IMR-90 (cell line): Measurements from ENCODE around the gene GOLIM4. TPM values are rescaled to one million over a fixed set of nuclear protein-coding genes. Genes with fewer than 3 reads are reported as not detected.

Source experiments
- ATAC-seq: fragments of 200-7000 bp; cut with Tn5 transposase; 2 replicates; pipeline ENCODE4 v1.9.1; 2020; ENCODE audit warnings: low read depth, mild to moderate bottlenecking, moderate library complexity
- Bru-seq: library from RNA; stranded (reverse); fragments of 400-500 nt; gene quantifications from one replicate; lab custom pipeline; 2021; lab: Mats Ljungman, UMichigan
- BruChase-seq, 2 experiments: library from RNA; stranded (reverse); fragments of 400-500 nt; gene quantifications; one replicate each; lab custom pipeline; 2021; lab: Mats Ljungman, UMichigan
- BruUV-seq: library from RNA; stranded (reverse); fragments of 400-500 nt; replicated peaks from 2 replicates; lab custom pipeline; 2021; lab: Mats Ljungman, UMichigan
- CTCF ChIA-PET: fragments of 300-600 bp; formaldehyde crosslinking; extraction: SDS; loops from one replicate; lab custom pipeline; 2021; ENCODE audit warnings: antibody characterized with exemption; lab: Yijun Ruan, JAX
- POLR2A ChIA-PET: fragments of 300-600 bp; sonication (Branson Sonifier 250); formaldehyde crosslinking; loops from one replicate; lab custom pipeline; 2022; ENCODE audit warnings: antibody characterized with exemption; ENCODE audit not compliant: unreplicated experiment; lab: Charles Lee
- DNase-seq: peaks from one replicate; pipeline ENCODE4 v3.0.0; 2013
- H2AFZ ChIP-seq: replicated peaks from 2 replicates; pipeline ENCODE3; 2013; ENCODE audit warnings: low read length, mild to moderate bottlenecking; ENCODE audit not compliant: poor library complexity
- H2AK5ac ChIP-seq: 2 replicates; pipeline ENCODE4 v1.6.1; 2013; ENCODE audit warnings: low read depth, low read length, inconsistent platforms
- H2AK9ac ChIP-seq: replicated peaks from 2 replicates; pipeline ENCODE3; 2013; ENCODE audit warnings: mild to moderate bottlenecking, low read depth, low read length, moderate library complexity; ENCODE audit not compliant: poor library complexity
- H2BK120ac ChIP-seq: 2 replicates; pipeline ENCODE4 v1.6.1; 2013; ENCODE audit warnings: low read depth, low read length, inconsistent platforms
- H2BK15ac ChIP-seq: 3 replicates; pipeline ENCODE4 v1.6.1; 2013; ENCODE audit warnings: low read depth, low read length, inconsistent platforms
- H2BK20ac ChIP-seq: 2 replicates; pipeline ENCODE4 v1.6.1; 2013; ENCODE audit warnings: low read depth, mild to moderate bottlenecking, inconsistent platforms, low read length, moderate library complexity
- H2BK5ac ChIP-seq: 2 replicates; pipeline ENCODE4 v1.6.1; 2013; ENCODE audit warnings: mild to moderate bottlenecking, low read depth, low read length, inconsistent platforms; ENCODE audit not compliant: poor library complexity, severe bottlenecking
- H3K14ac ChIP-seq: replicated peaks from 2 replicates; pipeline ENCODE4 v1.6.1; 2013; ENCODE audit warnings: low read depth, low read length, inconsistent platforms
- H3K18ac ChIP-seq: 2 replicates; pipeline ENCODE4 v1.6.1; 2013; ENCODE audit warnings: low read depth, low read length, control low read depth
- H3K23ac ChIP-seq: 2 replicates; pipeline ENCODE4 v1.6.1; 2013; ENCODE audit warnings: low read depth, low read length, inconsistent platforms
- H3K27ac ChIP-seq: 2 replicates; pipeline ENCODE4 v1.5.1; 2013; ENCODE audit warnings: mild to moderate bottlenecking, control low read depth, low read length; ENCODE audit not compliant: insufficient read depth
- H3K27me3 ChIP-seq: 2 replicates; pipeline ENCODE4 v1.6.1; 2013; ENCODE audit warnings: low read length; ENCODE audit not compliant: control insufficient read depth, insufficient read depth
- H3K36me3 ChIP-seq: 2 replicates; pipeline ENCODE4 v1.6.1; 2013; ENCODE audit warnings: low read length, mixed read lengths; ENCODE audit not compliant: control insufficient read depth, insufficient read depth
- H3K4ac ChIP-seq: 2 replicates; pipeline ENCODE4 v1.6.1; 2013; ENCODE audit warnings: low read depth, low read length, inconsistent platforms
- H3K4me1 ChIP-seq: 2 replicates; pipeline ENCODE4 v1.6.1; 2013; ENCODE audit warnings: low read length, mixed read lengths; ENCODE audit not compliant: control insufficient read depth, insufficient read depth
- H3K4me2 ChIP-seq: 2 replicates; pipeline ENCODE4 v1.6.1; 2013; ENCODE audit warnings: low read depth, mild to moderate bottlenecking, control low read depth, low read length, moderate library complexity
- H3K4me3 ChIP-seq: 2 replicates; pipeline ENCODE4 v1.5.1; 2013; ENCODE audit warnings: low read depth, mild to moderate bottlenecking, control low read depth, low read length, moderate library complexity; ENCODE audit not compliant: insufficient read depth
- H3K56ac ChIP-seq: 2 replicates; pipeline ENCODE4 v1.6.1; 2013; ENCODE audit warnings: low read length, inconsistent platforms; ENCODE audit not compliant: insufficient read depth; ENCODE audit errors: extremely low read depth
- H3K79me1 ChIP-seq, 2 experiments: 2 replicates each; pipeline ENCODE4 v1.6.1; 2013; ENCODE audit warnings: low read length in 2 of 2, inconsistent platforms in 1 of 2, low read depth in 1 of 2
- H3K9ac ChIP-seq: 2 replicates; pipeline ENCODE4 v1.6.1; 2013; ENCODE audit warnings: low read depth, low read length, control low read depth
- H3K9me1 ChIP-seq: 2 replicates; pipeline ENCODE4 v1.6.1; 2013; ENCODE audit warnings: low read length, inconsistent platforms; ENCODE audit not compliant: insufficient read depth
- H3K9me3 ChIP-seq: 2 replicates; pipeline ENCODE4 v1.6.1; 2013; ENCODE audit warnings: low read length; ENCODE audit not compliant: control insufficient read depth, insufficient read depth
- H4K20me1 ChIP-seq: 2 replicates; pipeline ENCODE4 v1.6.1; 2013; ENCODE audit warnings: low read length, inconsistent platforms; ENCODE audit not compliant: insufficient read depth
- H4K5ac ChIP-seq: 2 replicates; pipeline ENCODE4 v1.6.1; 2013; ENCODE audit warnings: mild to moderate bottlenecking, low read depth, low read length, control low read depth
- H4K8ac ChIP-seq, 2 experiments: 2 replicates each; pipeline ENCODE4 v1.6.1; 2013; ENCODE audit warnings: low read depth in 2 of 2, low read length in 2 of 2, control low read depth in 1 of 2, inconsistent platforms in 1 of 2
- H4K91ac ChIP-seq: 2 replicates; pipeline ENCODE4 v1.6.1; 2013; ENCODE audit warnings: low read depth, low read length, inconsistent platforms; ENCODE audit not compliant: insufficient read depth
- BHLHE40 ChIP-seq: fragments of 150-350 bp; IDR thresholded peaks from 2 replicates; pipeline ENCODE4 v1.6.1; 2016; ENCODE audit warnings: mild to moderate bottlenecking, low read depth, low read length
- CEBPB ChIP-seq: IDR thresholded peaks from 2 replicates; pipeline ENCODE4 v1.6.1; 2012; ENCODE audit warnings: low read depth, low read length, improper control_type of control experiment
- CHD1 ChIP-seq: IDR thresholded peaks from 2 replicates; pipeline ENCODE4 v1.6.1; 2012; ENCODE audit warnings: low read depth, low read length, improper control_type of control experiment
- MAFK ChIP-seq: IDR thresholded peaks from 2 replicates; pipeline ENCODE4 v1.6.1; 2012; ENCODE audit warnings: low read depth, low read length, improper control_type of control experiment
- NFE2L2 ChIP-seq: fragments of 150-350 bp; IDR thresholded peaks from 2 replicates; pipeline ENCODE4 v1.6.1; 2016; ENCODE audit warnings: low read depth, mild to moderate bottlenecking, low read length
- POLR2A ChIP-seq: IDR thresholded peaks from 2 replicates; pipeline ENCODE4 v1.6.1; 2012; ENCODE audit warnings: mild to moderate bottlenecking, low read depth, low read length
- RFX5 ChIP-seq: IDR thresholded peaks from 2 replicates; pipeline ENCODE4 v1.8.0; 2012; ENCODE audit warnings: low read depth, mild to moderate bottlenecking, low read length, moderate library complexity
- SMC3 ChIP-seq: fragments of 150-350 bp; IDR thresholded peaks from 2 replicates; pipeline ENCODE4 v1.6.1; 2016; ENCODE audit warnings: low read depth, mild to moderate bottlenecking, antibody characterized with exemption, low read length, moderate library complexity
- WGBS, 2 experiments: methylation state at CpG; one replicate each; pipeline versions ENCODE4 v1.1.5 to v1.1.7; 2013; ENCODE audit warnings: missing lambda C conversion rate in 2 of 2; ENCODE audit not compliant: insufficient read length in 1 of 2; ENCODE audit errors: extremely low coverage in 2 of 2; 5-methylcytosine and 5-hydroxymethylcytosine counted together
- dilution Hi-C: fragments of 300-500 bp; cut with HindIII; formaldehyde crosslinking; loops from one replicate; pipeline ENCODE4 v1.14.3; 2018; ENCODE audit warnings: low sequenced_read_pairs; ENCODE audit not compliant: unreplicated experiment
- in situ Hi-C: fragments of 300-500 bp; cut with MboI; formaldehyde crosslinking; loops from 3 replicates; pipeline ENCODE4 v1.14.3; 2019; ENCODE audit warnings: low sequenced_read_pairs, inconsistent platforms, mixed read lengths
- intact Hi-C: fragments of 100-400 bp; cut with micrococcal nuclease; formaldehyde crosslinking; loops from 2 replicates; pipeline ENCODE4 v1.10.0; 2022
- long read RNA-seq: library from polyadenylated mRNA; unstranded; transcript quantifications from one replicate; pipeline ENCODE4 v2.0.0, GENCODE V29; 2021; ENCODE audit not compliant: unreplicated experiment
- polyA plus RNA-seq, 3 experiments: library from polyadenylated mRNA; depleted of rRNA; stranded (reverse); fragments of >200 nt; gene quantifications; 2 replicates each; pipeline ENCODE4 v1.2.3, GENCODE V29; 2012; ENCODE audit warnings: low replicate concordance in 1 of 3
- total RNA-seq: library from RNA; depleted of rRNA; stranded (reverse); fragments of >200 nt; gene quantifications from 2 replicates; pipeline ENCODE4 v1.2.3, GENCODE V29; 2012; rRNA removed
- TF ChIP-seq, protein P1 (sequence below): conservative IDR thresholded peaks from 2 replicates; pipeline ENCODE4 v1.5.1; 2012; ENCODE audit warnings: mild to moderate bottlenecking, low read depth, low read length, improper control_type of control experiment
- TF ChIP-seq, protein P2 (sequence below): fragments of 150-350 bp; IDR thresholded peaks from 2 replicates; pipeline ENCODE4 v1.6.1; 2017; ENCODE audit warnings: mild to moderate bottlenecking, antibody characterized with exemption, low read length, low read depth

Gene GOLIM4, protein sequence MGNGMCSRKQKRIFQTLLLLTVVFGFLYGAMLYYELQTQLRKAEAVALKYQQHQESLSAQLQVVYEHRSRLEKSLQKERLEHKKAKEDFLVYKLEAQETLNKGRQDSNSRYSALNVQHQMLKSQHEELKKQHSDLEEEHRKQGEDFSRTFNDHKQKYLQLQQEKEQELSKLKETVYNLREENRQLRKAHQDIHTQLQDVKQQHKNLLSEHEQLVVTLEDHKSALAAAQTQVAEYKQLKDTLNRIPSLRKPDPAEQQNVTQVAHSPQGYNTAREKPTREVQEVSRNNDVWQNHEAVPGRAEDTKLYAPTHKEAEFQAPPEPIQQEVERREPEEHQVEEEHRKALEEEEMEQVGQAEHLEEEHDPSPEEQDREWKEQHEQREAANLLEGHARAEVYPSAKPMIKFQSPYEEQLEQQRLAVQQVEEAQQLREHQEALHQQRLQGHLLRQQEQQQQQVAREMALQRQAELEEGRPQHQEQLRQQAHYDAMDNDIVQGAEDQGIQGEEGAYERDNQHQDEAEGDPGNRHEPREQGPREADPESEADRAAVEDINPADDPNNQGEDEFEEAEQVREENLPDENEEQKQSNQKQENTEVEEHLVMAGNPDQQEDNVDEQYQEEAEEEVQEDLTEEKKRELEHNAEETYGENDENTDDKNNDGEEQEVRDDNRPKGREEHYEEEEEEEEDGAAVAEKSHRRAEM
- total RNA-seq = 71.2 and 90.0 TPM in 2 replicates
- 44.6 and 48.8 TPM in 2 replicates for polyA plus RNA-seq (2012; rRNA removed)
- polyA plus RNA-seq (2012; cell fraction: cytosol; rRNA removed) = 19.4 and 19.5 TPM in 2 replicates
- 11.1 and 19.3 TPM in 2 replicates for polyA plus RNA-seq (2012; cell fraction: nucleus; rRNA removed; ENCODE audit: low replicate concordance)
- percentile 80 among the genes with signal in this experiment for Bru-seq, nascent RNA
- BruChase-seq, experiment 1, labeled RNA remaining after a 6-hour chase = percentile 74 among the genes with signal in this experiment
- percentile 72 among the genes with signal in this experiment for BruChase-seq, experiment 2, labeled RNA remaining after a 2-hour chase
- long read RNA-seq, full-length matches to known transcripts = 79 of 144 reads
- long read RNA-seq, partial matches to known transcripts = 31 of 144 reads
- long read RNA-seq, other reads (novel, unspliced or antisense) = 34 of 144 reads

DNA sequence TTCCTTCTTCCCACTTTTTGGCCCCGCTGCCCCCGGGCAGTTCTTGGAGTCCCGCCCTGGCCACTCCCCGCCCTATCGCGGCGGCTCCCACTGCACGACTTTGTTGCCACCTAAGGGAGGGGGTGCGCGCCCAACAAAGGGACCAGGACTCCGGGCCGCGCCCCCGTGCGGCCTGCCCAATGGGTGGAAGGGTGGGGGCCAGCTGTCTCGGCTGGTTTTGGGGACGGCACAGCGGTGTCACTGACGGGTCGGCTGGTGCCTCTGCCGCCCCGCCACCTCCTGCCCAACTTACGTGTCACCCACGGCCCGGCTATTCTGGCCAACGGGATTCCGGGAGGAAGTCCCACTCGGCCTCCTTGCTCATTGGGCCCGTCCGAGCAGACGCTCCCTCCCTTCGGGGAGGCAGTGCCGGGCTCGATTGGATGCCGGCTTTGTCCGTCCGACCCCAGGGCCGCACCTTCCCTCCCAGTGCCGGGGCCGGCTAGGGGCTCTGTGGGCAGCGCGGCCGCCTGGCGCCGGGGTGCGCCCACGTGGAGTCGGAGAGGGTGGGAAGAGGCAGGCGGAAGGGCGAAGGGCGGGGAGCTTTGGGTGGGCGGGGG lies at the start of gene GOLIM4:
TSS of gene GOLIM4 (minus strand) at position 314 of the 599 bp plus-strand sequence. CDS start 639 bp downstream, outside the sequence.
- ChIA-PET POLR2A (no interaction called here), CTCF (interaction anchor here (0.6 to 2.4 kb wide), 6 partner anchors 16 to 461 kb away, joined by 3 to 8 read pairs (median 3); no protein-coding TSS in a partner anchor)
- Histone ChIP-seq H3K4me1 (peaks cover 7% of the 10 kb centered on the region), H3K23ac (peak within 1 kb of the TSS; percentile 82), H3K9me1 (no peaks in the 10 kb centered on the region), H4K20me1 (peaks cover 19% of the 10 kb centered on the region; the same call in 1 of the 2 replicates), H3K4ac (peak within 1 kb of the TSS; percentile 79), H4K8ac (peak within 1 kb of the TSS; percentile 52 to 88), H2AK9ac (peak within 1 kb of the TSS; percentile 93), H2BK15ac (peak within 1 kb of the TSS; percentile 88; the same call in 1 of the 3 replicates), H4K91ac (peak within 1 kb of the TSS; percentile 76), H2BK5ac (peak within 1 kb of the TSS; percentile 97), H4K5ac (peak within 1 kb of the TSS; percentile 47; the same call in 1 of the 2 replicates), H2BK120ac (peak within 1 kb of the TSS; percentile 87), H3K18ac (peak within 1 kb of the TSS; percentile 63), H3K4me2 (peak within 1 kb of the TSS; percentile 99), H3K79me1 (peaks cover 2 to 13% of the 10 kb centered on the region in 2 experiments; a peak in 3 of 4 replicates), H3K4me3 (peak within 1 kb of the TSS; percentile 74), H3K14ac (peak within 1 kb of the TSS; percentile 92), H3K56ac (peak within 1 kb of the TSS; percentile 95), H3K9me3 (no peaks in the 10 kb centered on the region), H2AFZ (peak within 1 kb of the TSS; percentile 100), H2BK20ac (peak within 1 kb of the TSS; percentile 30; the same call in 1 of the 2 replicates), H3K27me3 (no peaks in the 10 kb centered on the region), H3K27ac (peak within 1 kb of the TSS; percentile 90), H3K36me3 (no peaks in the 10 kb centered on the region; the same call in 1 of the 2 replicates), H2AK5ac (peak within 1 kb of the TSS; percentile 46), H3K9ac (peak within 1 kb of the TSS; percentile 61)
- DNase-seq (peak; percentile 97), ATAC-seq (peak; percentile 96)
- in situ Hi-C loops = loop anchor here (25.0 kb wide), 2 partner anchors 1017 to 1667 kb away; partner anchors contain the start of genes ACTRT3, MYNN and TERC
- no TSS peak for BruUV-seq
- dilution Hi-C loops = no loop called here
- intact Hi-C loops = loop anchor here (1.0 to 5.0 kb wide), 6 partner anchors 15 to 173 kb away; no protein-coding TSS in a partner anchor
- 0% methylated on average over 7 of the region's 52 CpGs; no CpG with 5 or more reads in 1 of the 2 experiments for WGBS, 2 experiments
- TF ChIP-seq, protein P1, sequence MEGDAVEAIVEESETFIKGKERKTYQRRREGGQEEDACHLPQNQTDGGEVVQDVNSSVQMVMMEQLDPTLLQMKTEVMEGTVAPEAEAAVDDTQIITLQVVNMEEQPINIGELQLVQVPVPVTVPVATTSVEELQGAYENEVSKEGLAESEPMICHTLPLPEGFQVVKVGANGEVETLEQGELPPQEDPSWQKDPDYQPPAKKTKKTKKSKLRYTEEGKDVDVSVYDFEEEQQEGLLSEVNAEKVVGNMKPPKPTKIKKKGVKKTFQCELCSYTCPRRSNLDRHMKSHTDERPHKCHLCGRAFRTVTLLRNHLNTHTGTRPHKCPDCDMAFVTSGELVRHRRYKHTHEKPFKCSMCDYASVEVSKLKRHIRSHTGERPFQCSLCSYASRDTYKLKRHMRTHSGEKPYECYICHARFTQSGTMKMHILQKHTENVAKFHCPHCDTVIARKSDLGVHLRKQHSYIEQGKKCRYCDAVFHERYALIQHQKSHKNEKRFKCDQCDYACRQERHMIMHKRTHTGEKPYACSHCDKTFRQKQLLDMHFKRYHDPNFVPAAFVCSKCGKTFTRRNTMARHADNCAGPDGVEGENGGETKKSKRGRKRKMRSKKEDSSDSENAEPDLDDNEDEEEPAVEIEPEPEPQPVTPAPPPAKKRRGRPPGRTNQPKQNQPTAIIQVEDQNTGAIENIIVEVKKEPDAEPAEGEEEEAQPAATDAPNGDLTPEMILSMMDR = no peak
- TF ChIP-seq RFX5 (no peak), NFE2L2 (no peak), CEBPB (no peak), SMC3 (no peak), POLR2A (peak; percentile 56), MAFK (no peak), BHLHE40 (no peak), CHD1 (0 out of 2 replicates have a peak, but pooled peaks have one; percentile 23)
- TF ChIP-seq, protein P2, sequence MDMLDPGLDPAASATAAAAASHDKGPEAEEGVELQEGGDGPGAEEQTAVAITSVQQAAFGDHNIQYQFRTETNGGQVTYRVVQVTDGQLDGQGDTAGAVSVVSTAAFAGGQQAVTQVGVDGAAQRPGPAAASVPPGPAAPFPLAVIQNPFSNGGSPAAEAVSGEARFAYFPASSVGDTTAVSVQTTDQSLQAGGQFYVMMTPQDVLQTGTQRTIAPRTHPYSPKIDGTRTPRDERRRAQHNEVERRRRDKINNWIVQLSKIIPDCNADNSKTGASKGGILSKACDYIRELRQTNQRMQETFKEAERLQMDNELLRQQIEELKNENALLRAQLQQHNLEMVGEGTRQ = peak; percentile 53
